HG02610 (cell line): ENCODE results near the gene FSTL4.

Source experiments
- ATAC-seq: cut with Tn5 transposase; IDR thresholded peaks from one replicate; pipeline ENCODE4 v1.9.1; 2021; ENCODE audit warnings: mild to moderate bottlenecking, moderate library complexity; ENCODE audit not compliant: unreplicated experiment

FSTL4 gene

DNA sequence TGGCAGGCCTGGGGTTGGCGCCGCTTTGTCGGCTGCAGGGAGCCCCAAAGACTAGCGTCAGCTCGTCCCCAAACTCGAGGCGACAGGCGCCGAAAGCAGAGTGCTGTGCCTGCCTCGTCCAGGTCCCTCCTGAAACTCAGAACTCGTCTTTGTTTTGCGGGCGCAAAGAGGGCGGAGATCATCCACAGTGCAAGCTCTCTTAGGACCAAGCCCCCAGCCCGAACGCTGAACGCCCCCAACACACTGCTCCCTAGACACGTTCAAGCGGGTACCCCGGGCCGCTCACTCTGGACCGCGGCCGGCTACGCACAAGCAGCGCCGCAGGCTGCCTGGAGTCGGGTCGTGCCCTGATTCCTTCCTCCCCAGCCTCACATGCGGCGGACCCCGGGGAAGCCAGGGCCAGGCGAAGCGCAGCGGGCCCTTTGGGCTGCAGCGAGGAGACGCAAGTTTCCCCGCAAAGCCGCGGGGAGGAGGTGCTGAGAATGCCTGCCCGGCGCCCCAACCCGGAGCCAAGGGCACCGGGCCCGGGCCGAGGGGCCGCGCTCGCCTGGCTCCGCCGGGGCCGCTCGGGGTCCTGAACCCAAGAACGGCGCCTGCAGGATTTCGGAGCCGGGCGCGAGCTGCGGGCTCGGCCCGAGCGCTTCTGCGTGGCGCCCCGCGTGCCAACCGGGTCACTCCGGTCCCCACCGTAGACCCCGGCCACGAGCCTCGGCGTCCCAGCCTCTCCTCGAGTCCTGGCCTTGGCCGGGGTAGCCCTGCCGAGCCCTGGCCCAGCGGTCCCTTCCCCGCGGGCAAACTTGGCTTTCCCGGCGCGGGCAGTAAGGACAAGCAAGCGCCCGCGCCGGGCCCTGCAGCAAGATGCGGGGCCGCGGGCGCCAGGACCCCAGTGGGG lies 738 bp downstream of the FSTL4 start:
- ATAC-seq, result no peak

DNA sequence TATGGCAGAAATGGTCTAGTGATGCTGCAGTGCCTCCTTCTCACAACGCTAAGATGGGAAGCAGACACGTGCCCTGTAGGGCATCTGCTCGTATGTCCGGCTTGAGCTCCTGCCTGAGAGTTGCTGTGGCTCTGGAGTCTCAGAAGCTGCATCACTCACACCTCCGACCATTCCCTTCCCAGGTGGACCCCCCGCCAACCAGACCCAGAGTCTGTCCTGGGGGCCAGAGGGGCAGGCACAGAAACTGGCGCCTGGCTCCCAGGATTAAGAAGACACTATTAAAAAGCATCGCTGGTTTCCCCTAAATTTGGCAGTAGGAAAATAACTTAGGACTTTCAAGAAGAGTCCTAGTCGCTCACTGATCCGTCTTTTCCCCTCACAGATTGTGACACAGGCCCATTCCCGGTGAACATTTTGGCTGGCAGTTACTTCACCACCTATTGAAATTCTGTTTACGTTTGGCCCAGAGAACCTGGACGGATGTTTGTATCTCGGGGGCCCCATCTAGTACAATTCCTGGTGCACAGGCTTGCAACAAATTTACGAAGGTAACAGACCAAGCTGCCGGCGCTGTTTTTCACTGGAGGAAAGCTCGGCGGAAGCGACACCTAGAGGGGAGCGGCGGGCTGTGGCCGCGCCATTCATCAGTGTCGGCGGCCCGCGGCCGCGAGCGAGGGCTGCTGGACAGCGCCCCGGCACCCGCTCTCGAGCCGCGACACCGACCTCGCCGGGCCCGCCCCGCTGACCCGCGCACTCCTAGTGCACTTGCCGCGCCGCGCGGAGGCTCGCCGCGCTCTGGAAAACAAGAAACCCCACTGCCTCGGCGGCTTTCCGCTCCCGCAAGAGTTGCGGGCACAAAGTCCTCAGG lies 1.6 kb downstream of the FSTL4 start:
- ATAC-seq, result no peak

DNA sequence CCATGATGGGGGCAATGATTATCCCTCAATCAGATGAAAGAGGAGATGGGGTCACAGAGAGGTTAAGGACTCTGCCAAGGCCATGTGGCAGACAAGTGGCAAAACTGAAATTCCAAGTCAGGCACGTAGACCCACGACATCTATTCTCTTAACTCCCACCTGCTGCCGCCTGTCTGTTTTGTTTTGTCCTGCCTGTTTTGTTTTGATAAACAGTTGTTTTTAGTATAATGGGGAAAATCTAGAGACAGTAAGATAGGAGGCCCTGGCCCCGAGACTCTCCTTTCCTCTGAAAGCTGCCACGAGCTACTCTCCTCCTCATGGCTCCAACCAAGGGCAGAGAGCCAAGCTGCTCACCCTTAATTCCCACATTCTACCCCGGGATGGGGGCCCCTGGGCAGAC lies 4.9 kb downstream of the FSTL4 start:
- ATAC-seq, result no peak

DNA sequence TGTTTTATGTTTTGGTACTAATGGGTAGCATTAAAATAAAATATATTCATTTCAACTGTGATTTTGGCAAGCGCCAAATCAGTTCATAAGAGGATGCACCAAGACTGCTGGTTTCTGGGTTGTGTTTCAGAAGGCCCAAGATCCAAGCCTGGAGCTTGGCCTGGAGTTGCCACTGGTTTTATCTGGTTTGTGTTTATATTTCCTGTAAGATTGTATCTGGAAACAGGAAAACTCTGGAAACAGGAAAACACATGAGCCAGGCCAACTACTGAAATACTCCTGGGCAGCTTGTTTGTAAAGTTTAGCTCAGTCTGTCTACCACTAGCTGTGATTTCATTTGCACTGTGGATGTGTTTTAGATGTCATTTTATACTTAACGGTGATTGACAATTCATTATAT lies 5.5 kb downstream of the FSTL4 start:
- ATAC-seq, result no peak

DNA sequence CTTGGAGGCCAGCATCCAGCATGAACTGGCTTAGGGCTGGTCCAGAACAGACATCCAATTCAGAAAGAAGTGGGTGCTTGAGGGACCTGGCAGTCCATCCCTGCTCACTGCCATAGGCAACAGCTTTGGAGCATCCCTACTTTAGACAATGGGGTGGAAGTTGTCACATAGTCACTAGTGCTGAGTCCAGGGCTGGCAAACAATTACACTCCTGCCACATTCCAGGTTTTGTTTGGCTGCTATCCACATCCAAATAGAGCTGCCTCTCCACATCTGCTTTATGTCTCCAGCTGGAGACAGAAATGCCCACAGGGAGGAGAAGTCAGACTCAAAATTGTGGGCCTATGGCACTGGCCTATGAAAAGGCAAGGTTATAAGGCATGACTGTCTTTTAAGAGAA lies 7.0 kb downstream of the FSTL4 start:
- ATAC-seq, result no peak

DNA sequence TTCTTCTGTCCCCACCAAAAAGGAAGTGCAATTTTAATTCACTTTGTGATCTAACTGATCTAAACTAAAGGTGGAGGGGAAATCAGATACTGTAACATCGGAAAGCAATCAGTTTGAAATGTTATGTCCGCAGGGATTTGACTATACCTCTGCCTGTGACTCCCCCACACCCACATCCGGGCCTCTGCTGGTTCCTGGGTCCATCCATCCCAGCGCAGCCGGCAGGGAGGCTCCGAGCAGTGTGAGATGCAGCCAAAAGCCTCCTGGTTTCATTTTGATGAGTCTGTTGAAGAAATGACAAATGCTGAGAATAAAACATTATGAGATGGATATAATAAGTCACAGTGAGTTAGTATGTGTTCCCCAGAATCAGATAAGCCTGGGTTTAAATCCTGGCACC lies 8.6 kb downstream of the FSTL4 start:
- ATAC-seq, result no peak

DNA sequence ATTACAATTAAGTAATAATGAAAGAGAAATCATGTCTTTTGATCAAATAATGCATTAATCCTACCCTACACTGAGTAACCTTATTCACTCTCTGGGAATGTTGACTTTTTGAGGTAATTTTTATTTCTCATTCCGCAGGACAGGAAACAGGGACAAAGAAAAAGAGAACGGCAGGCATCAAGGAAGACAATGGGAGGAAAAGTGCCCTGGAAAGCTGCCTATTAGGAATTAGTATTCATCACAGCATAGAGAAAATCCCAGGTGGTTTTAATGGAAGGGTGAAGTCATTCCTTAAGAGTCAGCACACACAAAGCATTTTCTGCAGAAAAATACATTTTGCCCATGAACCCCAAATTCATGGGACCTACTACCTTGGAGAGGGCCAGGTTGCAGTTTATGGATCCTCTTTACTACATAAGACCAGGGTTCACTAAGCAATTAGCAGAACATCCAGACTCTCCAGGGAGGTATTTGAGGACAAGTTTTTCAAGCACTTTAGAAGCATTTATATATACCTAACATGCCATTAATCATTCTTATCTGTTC lies 9.4 kb downstream of the FSTL4 start:
- no peak for ATAC-seq

DNA sequence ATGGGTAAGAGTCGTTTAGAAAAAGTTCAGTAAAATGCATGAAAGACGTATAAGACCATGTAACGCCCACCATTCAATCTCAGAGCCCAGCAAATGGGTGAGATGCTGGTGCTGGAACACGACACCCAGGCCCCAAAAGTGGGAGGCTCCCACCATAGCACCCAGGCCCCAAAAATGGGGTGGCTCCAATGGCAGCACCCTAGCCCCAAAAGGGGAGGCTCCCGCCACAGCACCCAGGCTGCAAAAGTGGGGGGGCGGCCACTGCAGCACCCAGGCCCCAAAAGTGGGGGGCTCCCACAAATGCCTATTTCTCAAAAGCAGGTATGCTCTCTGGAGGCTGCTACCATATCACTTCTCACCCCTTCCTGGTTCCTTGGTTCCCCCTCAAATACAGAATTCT lies 12.7 kb downstream of the FSTL4 start:
- no peak for ATAC-seq

DNA sequence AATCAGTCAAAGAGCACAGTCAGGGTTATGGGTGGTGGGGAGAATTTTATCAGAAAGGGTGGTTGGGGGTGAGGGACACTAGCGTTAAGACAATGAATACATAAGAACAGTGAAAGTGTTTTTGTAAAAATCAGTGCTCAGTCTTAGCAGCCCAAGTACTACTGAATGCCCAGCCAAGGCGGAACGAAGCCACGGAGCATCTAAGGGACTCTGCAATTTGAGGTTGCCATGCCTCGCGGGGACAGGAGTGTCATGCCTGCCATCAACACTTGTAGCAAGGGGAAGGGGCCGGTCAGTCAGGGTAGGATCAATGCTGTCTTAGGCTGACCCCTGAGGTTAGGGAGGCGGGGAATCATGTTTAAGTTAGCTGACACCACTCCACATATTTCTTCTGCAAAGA lies 13.3 kb downstream of the FSTL4 start:
- ATAC-seq, result no peak

DNA sequence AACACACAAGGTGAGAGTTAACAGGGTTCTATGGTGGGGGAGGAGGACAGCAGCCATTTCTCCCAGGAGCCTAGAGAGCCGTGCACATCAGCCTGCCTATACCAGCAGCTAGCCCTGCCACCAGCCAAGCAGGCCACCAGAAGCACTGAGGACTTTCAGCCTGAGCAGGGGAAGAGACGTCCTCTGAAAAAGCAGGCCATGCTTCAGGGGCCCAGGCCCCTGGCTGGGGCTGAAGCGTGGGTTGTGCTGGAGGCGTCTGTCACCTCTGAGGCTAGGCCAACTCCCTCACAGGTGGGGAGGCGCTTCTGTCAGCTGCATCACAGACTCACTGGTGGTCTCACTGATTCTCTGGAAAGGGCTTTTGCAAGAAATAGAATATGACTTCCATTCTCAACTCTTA lies 16.3 kb downstream of the FSTL4 start:
- no peak for ATAC-seq

DNA sequence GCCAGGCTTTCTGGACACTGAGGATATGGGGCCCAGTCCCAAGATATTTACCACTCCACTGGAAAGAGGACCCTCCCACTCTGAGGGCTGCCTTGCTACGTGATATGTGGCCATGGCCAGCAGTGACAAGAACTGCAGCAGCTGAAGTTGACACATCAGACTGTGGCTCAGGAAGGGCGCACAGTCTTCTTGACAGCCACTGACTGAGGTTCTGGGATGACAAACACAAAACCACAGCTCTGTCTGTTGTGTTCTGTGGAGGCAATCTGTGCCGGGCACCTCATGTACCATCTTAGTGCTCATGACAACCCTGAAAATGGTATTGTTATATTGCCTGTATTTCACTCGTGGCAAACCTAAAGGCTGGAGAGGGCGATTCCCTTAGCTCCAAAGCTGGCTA lies 16.9 kb downstream of the FSTL4 start:
- no peak for ATAC-seq

DNA sequence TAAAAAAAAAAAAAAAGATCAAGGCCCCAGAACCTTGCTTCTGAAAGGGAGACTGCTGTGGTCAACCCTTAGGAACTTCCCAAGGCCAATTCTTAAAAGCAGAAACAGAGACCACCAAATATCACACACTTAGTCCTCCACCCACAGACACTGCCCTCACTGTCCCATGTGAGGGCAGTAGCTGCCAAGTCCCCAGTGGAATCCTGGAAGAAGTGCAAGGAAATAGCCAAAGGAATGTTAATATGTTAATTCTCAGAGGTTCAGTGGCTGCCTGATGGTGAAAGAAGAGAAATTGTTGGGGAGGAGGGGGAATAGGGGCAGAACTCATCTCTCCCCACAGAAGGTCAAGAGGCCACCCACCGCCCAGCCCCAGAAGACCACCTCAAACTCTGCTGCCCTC lies 23.1 kb downstream of the FSTL4 start:
- ATAC-seq, result no peak

DNA sequence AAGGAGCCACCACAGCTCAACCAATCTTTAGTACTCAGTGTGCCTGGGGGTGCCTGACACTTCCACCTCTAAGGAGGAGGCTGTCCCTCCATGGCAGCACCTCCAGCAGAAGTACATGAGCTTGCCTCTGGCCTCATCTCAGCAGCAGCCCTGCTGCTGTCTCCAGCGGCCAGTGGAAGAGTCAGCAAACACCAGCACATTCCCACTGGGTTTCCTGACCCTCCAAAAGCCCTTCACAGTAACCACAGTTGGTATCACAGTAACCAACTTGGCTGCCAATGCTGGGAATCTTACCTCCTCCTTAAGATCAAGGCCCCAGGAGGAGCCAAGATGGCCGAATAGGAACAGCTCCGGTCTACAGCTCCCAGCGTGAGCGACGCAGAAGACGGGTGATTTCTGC lies 29.4 kb downstream of the FSTL4 start:
- no peak for ATAC-seq

DNA sequence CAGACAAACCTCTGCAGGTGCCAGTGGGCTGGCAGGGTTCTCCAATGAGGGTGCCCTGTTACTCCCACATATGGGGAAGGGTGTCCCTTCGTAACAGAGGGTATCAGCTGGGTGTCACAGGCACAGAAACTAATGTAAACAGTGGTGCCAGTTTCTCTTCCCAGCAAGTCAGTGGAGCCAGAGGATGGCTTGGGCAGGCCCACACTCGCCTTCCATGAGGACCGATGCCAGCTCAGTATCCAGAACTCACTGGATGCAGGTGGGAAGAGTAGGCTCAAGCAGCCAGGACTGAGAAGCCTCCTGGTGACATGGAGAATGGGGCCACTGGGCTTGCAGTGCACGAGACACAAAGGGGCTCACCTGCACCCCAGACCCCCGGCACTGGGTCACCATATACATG lies 30.4 kb downstream of the FSTL4 start:
- ATAC-seq, result no peak

DNA sequence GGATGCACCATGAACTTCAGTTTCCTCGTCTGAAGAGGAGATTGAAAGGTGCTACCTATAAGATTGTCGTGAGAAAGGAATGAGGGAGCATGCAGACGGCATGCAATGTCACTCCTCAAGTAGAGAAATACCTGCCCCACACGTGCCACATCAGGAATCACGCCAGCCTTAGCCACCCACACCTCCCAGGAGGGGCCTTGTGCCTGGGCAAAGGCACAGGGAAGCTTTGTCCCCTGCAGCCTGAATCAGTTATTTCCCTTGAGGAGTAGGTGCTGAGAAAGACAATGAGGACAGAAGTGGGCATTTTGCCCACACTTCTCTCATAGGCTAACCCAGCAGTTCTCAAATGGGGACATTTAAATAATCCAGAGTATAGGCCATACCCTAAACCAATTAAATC lies 31.0 kb downstream of the FSTL4 start:
- no peak for ATAC-seq

DNA sequence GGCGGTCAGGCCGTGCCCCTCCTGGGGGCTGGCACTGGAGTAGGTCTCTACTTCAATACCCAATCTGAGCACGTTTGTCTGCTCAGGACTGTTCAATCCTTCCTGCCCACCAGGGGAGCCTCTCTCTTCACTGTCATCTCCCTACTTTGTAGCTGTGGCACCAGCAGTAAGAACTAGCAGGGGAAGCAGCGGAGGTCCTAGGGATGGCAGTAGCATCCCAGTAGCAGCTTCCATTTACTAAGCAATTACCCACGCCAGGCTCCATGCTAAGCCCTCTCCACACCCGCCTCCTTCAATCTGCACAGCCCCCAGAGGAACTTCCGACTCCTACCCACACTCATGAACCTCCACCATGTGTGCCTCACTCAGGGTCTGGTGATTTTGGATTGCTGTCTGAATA lies 31.7 kb downstream of the FSTL4 start:
- no peak for ATAC-seq

DNA sequence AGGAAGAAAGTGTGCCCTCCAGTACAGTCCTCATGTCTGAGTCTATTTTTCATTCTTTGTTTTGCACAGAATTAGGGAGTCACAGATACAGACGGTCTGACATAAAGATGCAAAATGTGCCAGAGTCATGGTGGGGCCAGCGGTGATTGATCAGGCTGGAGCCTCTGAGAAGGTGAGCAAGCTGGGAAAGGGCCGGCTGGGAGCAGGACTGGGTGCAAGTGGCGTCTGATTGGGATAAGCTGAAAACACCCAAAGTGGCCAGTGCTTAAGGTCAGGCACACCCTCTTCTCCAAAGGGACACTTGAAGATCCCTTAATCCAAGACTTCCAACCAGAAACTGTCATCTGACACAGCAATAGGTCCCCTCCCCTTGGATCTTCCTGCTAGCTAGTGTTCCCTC lies 32.6 kb downstream of the FSTL4 start:
- ATAC-seq, result no peak

DNA sequence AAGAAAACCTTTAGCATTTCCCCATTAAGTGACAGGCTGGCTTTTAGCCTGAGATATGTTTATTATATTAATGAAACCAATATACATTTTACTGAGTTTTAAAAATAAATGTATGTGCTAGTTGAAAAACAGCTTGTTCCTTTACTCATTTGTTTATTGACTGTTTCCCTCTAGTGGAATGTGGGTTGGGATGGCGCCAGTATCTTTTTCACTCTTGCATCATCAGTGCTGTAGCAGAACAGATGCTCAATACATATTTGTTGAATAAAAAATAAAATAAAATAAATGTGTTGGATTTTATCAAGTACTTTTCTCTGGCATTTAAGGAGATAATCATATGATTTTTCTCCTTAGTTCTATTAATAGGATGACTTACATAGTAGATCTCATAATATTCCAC lies 43.0 kb downstream of the FSTL4 start:
- ATAC-seq, result no peak

DNA sequence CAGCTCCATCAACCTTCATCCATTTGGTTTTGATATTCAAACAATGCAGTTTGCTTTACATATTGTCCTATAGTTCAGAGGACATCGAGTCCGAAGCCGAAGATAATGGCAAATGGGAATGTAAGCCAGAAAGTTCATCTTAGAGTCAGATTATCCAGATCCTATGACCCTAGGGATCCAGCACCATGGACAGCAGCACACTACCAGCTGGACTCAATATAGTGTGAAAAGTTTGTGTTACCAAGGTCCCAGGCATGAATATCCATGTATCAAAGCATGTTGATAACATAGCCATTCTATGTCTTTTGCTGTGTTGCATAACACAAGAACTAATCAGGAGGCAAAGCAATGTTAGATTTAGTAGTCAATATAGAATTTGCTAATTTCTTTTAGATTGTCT lies 46.3 kb downstream of the FSTL4 start:
- ATAC-seq, result no peak

DNA sequence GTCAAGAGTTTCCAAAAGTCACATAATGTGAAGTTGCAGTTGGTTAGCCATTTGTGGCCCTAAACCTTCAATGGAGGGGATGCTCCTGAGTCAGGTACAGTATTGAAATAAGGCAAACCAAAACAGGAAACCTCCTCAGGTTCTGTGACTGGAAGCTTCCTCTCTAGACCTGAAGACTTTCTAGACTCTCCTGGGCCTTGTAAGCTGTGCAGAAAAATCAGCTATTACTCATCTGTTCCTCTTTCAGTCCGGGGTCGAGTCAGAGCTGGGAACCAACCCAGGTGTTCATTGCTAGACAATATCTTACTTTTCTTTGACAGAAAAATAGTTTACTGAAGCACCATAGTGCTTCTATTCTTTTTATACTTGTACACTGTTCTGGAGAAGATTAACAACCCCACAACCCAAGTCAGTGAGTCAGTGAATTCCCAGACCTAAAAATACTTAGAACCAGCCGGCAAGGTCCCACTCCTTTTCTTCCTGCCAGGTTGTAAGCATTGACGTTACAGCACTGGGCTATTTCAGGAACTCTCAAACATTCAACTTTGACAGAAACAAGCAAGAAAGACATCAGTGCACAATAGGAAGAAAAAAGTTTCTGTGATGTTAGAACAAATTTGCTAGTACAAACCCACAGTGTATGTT lies 47.3 kb downstream of the FSTL4 start:
- ATAC-seq, result no peak

DNA sequence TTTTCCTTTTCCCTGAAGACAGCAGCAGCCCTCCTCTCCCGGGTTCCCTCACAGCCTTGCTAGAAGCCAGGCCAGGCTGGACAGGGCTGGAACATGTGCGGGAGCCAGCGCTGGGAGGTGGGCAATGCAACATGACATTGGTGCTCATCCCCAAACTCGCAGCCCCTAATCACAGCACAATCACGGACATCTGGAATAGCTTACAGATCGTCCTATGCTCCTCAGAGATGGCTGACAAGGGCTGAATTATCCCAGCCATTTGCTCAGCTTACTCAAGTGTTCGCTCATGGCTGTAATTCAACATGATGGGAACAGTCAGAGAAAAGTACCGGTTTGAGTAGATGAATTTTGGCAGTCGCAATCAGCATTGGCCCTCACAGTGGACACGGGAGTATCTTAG lies 49.8 kb downstream of the FSTL4 start:
- no peak for ATAC-seq
